Erythroblast (primary cell): ENCODE results near the gene PHEX.

Source experiments
- GATA1 ChIP-seq: IDR thresholded peaks from 2 replicates; pipeline ENCODE4 v1.6.1; 2011; ENCODE audit warnings: low read depth, mild to moderate bottlenecking, control low read depth, low read length, moderate library complexity
- POLR2A ChIP-seq: IDR thresholded peaks from 2 replicates; pipeline ENCODE4 v1.6.1; 2011; ENCODE audit warnings: mild to moderate bottlenecking, low read length

DNA sequence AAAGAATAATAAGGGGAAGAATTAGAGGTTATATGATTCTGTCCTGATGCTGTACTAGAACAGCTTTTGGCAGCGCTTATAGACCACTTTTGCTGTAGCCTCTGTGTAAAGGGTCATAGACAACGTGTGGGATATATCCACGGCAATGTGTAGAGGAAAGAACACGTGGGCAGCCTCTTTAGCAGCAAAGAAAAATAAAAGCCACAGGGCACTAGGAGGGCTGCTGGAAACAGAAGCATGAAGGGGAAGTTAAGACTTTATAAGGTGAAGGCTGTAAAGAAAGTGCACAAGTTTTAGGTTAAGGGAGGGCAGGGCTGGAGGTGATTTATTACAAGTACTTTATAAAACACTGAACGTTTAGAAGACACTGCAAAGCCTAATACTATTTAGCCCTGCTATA lies 20.1 kb upstream of the PHEX start:
- TF ChIP-seq POLR2A (no peak), GATA1 (no peak)
